ENCODE measurements around the gene CAPN5. TPM values are rescaled to one million over a fixed set of nuclear protein-coding genes. Genes with fewer than 3 reads are reported as not detected.

The CAPN5 gene
- total RNA-seq, 1 donor from 2014 or later = 7.8 TPM

DNA sequence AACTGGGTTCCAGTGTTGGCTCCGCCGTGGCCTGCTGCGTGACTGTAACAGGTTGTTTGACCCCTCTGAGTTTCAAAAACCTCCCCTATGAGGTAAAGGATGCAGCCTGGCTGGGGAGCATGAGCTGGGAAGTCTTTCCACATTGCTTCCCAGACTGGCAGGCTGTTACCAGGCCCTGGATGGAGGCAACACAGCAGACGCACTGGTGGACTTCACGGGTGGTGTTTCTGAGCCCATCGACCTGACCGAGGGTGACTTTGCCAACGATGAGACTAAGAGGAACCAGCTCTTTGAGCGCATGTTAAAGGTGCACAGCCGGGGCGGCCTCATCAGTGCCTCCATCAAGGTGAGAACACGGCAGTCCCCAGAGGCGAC lies 47.3 kb downstream of the CAPN5 start:
- Histone ChIP-seq H3K36me3 (ENCODE audit: control insufficient read depth, insufficient read depth, low read length) (no peaks in the 10 kb centered on the region), H3K27me3 (ENCODE audit: control insufficient read depth, insufficient read depth, low read length) (no peaks in the 10 kb centered on the region), H3K4me3 (ENCODE audit: low read depth, low read length) (no peak overlapping the region)
- no peak for DNase-seq (ENCODE audit: low read depth)
- TF ChIP-seq, protein P1, sequence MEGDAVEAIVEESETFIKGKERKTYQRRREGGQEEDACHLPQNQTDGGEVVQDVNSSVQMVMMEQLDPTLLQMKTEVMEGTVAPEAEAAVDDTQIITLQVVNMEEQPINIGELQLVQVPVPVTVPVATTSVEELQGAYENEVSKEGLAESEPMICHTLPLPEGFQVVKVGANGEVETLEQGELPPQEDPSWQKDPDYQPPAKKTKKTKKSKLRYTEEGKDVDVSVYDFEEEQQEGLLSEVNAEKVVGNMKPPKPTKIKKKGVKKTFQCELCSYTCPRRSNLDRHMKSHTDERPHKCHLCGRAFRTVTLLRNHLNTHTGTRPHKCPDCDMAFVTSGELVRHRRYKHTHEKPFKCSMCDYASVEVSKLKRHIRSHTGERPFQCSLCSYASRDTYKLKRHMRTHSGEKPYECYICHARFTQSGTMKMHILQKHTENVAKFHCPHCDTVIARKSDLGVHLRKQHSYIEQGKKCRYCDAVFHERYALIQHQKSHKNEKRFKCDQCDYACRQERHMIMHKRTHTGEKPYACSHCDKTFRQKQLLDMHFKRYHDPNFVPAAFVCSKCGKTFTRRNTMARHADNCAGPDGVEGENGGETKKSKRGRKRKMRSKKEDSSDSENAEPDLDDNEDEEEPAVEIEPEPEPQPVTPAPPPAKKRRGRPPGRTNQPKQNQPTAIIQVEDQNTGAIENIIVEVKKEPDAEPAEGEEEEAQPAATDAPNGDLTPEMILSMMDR (IDR thresholded peaks at IDR 0.05; ENCODE audit: insufficient read depth, low read length, poor library complexity, severe bottlenecking) = no peak

DNA sequence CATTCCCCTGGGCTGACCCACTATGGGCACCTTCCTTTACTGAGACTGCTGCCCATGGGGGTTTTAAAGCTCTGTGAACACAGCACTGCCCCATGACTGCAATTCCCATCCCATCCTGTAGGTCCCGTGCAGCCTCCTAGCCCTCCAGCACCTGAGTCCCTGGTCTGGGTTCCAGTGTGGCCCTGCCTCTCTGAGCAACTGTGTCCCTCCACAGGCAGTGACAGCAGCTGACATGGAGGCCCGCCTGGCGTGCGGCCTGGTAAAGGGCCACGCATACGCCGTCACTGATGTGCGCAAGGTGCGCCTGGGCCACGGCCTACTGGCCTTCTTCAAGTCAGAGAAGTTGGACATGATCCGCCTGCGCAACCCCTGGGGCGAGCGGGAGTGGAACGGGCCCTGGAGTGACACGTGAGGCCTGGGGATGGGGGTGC lies 48.4 kb downstream of the CAPN5 start:
- H3K27me3 ChIP-seq (ENCODE audit: control insufficient read depth, insufficient read depth, low read length) = no peaks in the 10 kb centered on the region
- TF ChIP-seq, protein P1 (IDR thresholded peaks at IDR 0.05; ENCODE audit: insufficient read depth, low read length, poor library complexity, severe bottlenecking) = peak; percentile 14
- DNase-seq (ENCODE audit: low read depth) = no peak
- H3K4me3 ChIP-seq (ENCODE audit: low read depth, low read length) = no peak overlapping the region
- no peaks in the 10 kb centered on the region for H3K36me3 ChIP-seq (ENCODE audit: control insufficient read depth, insufficient read depth, low read length)

DNA sequence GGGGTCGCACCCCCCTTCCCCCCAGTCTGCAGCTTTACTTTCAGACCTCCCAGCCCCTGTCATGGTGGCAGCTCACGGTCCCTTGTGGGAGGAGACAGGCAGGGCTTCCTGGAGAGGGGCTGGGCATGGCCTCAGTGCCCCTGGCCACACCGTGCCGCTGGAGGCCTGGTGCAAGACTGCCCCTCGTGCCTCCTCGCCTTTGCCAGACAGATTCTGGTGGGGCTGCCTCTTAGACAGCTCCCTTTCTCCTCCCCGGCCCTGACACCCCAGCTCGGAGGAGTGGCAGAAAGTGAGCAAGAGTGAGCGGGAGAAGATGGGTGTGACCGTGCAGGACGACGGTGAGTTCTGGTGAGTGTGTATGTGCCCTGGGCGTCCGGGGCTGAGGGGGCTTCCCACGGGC lies 49.2 kb downstream of the CAPN5 start:
- TF ChIP-seq, protein P1 (IDR thresholded peaks at IDR 0.05; ENCODE audit: insufficient read depth, low read length, poor library complexity, severe bottlenecking) = no peak
- H3K27me3 ChIP-seq (ENCODE audit: control insufficient read depth, insufficient read depth, low read length) = no peaks in the 10 kb centered on the region
- DNase-seq (ENCODE audit: low read depth) = no peak
- no peaks in the 10 kb centered on the region for H3K36me3 ChIP-seq (ENCODE audit: control insufficient read depth, insufficient read depth, low read length)
- no peak overlapping the region for H3K4me3 ChIP-seq (ENCODE audit: low read depth, low read length)

DNA sequence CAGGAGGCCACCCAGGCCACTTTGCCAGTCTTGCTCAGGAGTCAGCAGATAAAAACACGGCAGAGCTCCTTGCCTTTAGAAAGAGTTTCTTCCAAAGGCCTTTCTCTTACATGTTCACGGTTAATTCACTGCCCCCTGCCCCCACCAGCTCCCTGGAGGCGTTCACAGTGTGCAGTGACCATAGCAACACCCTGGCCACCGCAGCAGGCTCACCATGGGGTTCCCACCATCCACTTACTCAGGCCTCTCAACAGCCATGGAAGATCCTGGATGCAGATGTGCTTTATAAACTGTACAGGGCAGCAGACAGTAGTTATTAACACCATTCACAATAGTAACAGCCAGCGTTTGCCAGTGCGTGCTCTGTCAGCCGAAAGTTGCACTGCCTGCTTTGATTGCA lies 50.7 kb downstream of the CAPN5 start:
- no peak for DNase-seq (ENCODE audit: low read depth)
- Histone ChIP-seq H3K36me3 (ENCODE audit: control insufficient read depth, insufficient read depth, low read length) (no peaks in the 10 kb centered on the region), H3K4me3 (ENCODE audit: low read depth, low read length) (no peak overlapping the region), H3K27me3 (ENCODE audit: control insufficient read depth, insufficient read depth, low read length) (no peaks in the 10 kb centered on the region)
- TF ChIP-seq, protein P1 (IDR thresholded peaks at IDR 0.05; ENCODE audit: insufficient read depth, low read length, poor library complexity, severe bottlenecking) = no peak

DNA sequence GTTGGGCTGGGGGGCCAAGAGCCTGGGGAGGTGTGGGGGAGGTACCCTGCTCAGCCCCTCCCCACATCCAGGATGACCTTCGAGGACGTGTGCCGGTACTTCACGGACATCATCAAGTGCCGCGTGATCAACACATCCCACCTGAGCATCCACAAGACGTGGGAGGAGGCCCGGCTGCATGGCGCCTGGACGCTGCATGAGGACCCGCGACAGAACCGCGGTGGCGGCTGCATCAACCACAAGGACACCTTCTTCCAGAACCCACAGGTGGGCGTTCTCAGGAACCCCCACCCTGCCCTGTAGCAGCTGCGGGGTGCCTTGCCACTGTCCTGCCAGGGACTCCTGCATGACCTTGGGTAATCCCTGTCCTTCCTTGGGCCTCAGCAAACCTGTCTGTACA lies 51.3 kb downstream of the CAPN5 start:
- H3K36me3 ChIP-seq (ENCODE audit: control insufficient read depth, insufficient read depth, low read length) = no peaks in the 10 kb centered on the region
- TF ChIP-seq, protein P1 (IDR thresholded peaks at IDR 0.05; ENCODE audit: insufficient read depth, low read length, poor library complexity, severe bottlenecking) = no peak

DNA sequence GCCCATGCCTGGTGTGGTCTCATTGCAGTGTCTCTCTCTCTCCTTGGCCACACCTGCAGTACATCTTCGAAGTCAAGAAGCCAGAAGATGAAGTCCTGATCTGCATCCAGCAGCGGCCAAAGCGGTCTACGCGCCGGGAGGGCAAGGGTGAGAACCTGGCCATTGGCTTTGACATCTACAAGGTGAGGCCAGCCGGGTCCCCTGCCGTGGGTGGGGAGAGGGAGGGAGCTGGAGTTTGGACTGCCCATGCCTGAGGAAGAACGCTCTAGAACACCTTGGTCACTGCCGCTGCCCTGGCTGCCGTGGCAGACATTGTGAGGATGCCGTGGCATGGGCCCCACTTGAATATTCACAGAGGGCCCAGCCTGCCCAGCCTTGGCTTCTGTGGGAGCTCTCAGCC lies 52.2 kb downstream of the CAPN5 start:
- Histone ChIP-seq H3K4me3 (ENCODE audit: low read depth, low read length) (no peak overlapping the region), H3K27me3 (ENCODE audit: control insufficient read depth, insufficient read depth, low read length) (no peaks in the 10 kb centered on the region), H3K36me3 (ENCODE audit: control insufficient read depth, insufficient read depth, low read length) (no peaks in the 10 kb centered on the region)
- TF ChIP-seq, protein P1 (IDR thresholded peaks at IDR 0.05; ENCODE audit: insufficient read depth, low read length, poor library complexity, severe bottlenecking) = no peak
- DNase-seq (ENCODE audit: low read depth) = no peak

More for the DNA sequence above, 51.3 kb downstream of the CAPN5 start:
- DNase-seq (ENCODE audit: low read depth) = no peak
- no peaks in the 10 kb centered on the region for H3K27me3 ChIP-seq (ENCODE audit: control insufficient read depth, insufficient read depth, low read length)
- no peak overlapping the region for H3K4me3 ChIP-seq (ENCODE audit: low read depth, low read length)
